ENCODE data around the gene NDUFV2.
"Not testable (repeated sequence)": the region's sequence is repeated elsewhere in the genome, so short reads cannot be mapped to it uniquely, and the experiment has no call there.

NDUFV2 gene

DNA sequence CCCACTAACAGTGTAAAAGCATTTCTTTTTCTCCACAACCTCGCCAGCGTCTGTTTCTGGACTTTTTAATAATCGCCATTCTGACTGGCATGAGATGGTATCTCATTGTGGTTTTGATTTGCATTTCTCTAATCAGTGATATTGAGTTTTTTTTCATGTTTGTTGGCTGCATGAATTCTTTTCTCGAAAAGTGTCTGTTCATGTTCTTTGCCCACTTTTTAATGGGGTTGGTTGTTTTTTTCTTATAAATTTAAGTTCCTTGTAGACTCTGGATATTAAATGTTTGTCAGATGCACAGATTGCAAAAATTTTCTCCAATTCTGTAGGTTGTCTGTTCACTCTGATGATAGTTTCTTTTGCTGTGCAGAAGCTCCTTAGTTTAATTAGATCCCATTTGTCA is 60.2 kb downstream of the NDUFV2 start:
- DNase-seq = not testable (repeated sequence)

DNA sequence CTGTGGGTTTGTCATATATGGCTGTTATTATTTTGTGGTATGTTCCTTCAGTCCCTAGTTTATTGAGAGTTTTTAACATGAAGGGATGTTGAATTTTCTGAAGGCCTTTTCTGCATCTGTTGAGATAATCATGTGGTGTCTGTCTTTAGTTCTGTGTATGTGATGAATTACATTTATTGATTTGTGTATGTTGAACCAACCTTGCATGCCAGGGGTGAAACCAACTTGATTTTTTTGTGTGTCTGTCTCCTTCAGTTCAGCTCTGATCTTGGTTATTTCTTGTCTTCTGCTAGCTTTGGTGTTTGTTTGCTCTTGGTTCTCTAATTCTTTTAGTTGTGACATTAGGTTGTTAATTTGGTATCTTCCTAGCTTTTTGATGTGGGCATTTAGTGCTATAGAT is 61.6 kb downstream of the NDUFV2 start:
- not testable (repeated sequence) for DNase-seq

GRCh38 chr18:9165883-9166282 is 63.4 kb downstream of the NDUFV2 start:
- not testable (repeated sequence) for DNase-seq

DNA sequence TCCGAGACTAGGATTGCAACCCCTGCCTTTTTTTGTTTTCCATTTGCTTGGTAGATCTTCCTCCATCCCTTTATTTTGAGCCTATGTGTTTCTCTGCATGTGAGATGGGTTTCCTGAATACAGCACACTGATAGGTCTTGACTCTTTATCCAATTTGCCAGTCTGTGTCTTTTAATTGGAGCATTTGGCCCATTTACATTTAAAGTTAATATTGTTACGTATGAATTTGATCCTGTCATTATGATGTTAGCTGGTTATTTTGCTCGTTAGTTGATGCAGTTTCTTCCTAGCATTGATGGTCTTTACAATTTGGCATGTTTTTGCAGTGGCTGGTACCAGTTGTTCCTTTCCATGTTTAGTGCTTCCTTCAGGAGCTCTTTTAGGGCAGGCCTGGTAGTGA is 67.0 kb downstream of the NDUFV2 start:
- not testable (repeated sequence) for DNase-seq

DNA sequence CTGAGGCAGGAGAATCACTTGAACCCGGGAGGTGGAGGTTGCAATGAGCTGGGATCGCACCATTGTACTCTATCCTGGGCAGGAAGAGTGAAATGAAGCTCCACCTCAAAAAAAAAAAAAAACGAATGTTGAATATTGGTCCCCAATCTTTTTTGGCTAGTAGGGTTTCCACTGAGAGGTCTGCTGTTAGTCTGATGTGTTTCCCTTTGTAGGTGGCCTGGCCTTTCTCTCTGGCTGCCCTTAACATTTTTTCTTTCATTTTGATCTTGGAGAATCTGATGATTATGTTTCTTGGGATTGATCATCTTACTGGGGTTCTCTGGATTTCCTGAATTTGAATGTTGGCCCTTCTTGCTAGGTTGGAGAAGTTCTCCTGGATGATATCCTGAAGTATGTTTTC is 69.4 kb downstream of the NDUFV2 start:
- not testable (repeated sequence) for DNase-seq

GRCh38 chr18:9172506-9173127 is 70.1 kb downstream of the NDUFV2 start:
- DNase-seq = no peak

DNA sequence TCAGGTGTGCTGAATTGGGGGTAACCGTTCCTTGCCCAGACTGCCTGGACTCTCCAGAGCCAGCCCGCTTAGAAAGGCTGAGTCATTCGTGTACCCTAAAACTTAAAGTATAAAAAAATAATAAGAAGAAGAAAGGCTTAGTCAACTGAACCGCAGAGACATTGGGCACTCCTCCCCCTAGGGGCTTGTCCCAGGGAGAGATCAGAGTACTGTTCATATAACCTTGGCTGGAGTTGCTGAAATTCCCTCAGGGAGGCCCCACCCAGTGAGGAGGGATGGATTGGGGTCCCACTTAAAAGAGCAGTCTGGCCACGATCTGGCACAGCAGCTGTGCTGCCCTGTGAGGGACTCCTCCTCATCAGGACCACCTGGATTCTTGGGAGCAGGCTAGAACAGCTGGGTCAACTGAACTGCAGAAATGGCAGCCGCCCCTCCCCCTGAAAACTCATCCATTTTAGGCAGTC is 71.3 kb downstream of the NDUFV2 start:
- no peak for DNase-seq

GRCh38 chr18:9174302-9174701 is 71.8 kb downstream of the NDUFV2 start:
- no peak for DNase-seq

- no peak for DNase-seq
These were observed 72.6 kb downstream of the NDUFV2 start for GRCh38 chr18:9175115-9175514.

DNA sequence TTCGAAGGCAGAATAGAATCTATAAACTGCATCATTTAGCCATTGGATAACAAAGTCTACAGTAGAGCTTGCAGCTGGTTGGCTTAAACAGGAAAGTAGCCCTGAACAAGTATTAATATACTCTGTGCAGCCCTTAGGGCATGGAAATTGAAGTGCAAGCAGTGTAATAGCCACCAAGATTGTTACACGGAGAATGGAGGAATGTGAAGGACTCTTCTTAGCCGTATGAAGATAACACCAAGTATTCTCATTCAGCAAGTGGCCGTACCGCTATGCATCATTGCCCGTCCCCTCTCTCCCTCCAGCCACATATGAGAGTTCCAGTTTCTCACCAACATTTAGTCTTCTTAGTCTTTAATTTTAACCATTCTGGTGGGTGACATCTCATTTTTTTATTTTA is 74.5 kb downstream of the NDUFV2 start:
- no peak for DNase-seq

GRCh38 chr18:9177466-9177865 is 75.0 kb downstream of the NDUFV2 start:
- DNase-seq = no peak

GRCh38 chr18:9178557-9178956 is 76.1 kb downstream of the NDUFV2 start:
- DNase-seq = no peak

- no peak for DNase-seq
These were observed 78.8 kb downstream of the NDUFV2 start for GRCh38 chr18:9181275-9181674.

GRCh38 chr18:9182852-9183399 is 80.4 kb downstream of the NDUFV2 start:
- no peak for DNase-seq
